Ovary (tissue), 3 donors: ENCODE measurements around the gene RBM33.

Source experiments
- POLR2A ChIP-seq: fragments of 450-650 bp; IDR thresholded peaks from one replicate; pipeline ENCODE4 v1.6.1; 2017; ENCODE audit warnings: antibody characterized with exemption, mild to moderate bottlenecking, moderate library complexity
- TF ChIP-seq, protein P1 (sequence below), 3 donors: fragments of 450-650 bp in 2 of 3; fragments of 200-600 bp in 1 of 3; IDR thresholded peaks; one replicate each; pipeline versions ENCODE4 v1.5.1 to v1.8.0; 2016 to 2022; ENCODE audit warnings: antibody characterized with exemption in 3 of 3, mild to moderate bottlenecking in 1 of 3
- donor health status: DM: no; HTN: no; CAD: no.

DNA sequence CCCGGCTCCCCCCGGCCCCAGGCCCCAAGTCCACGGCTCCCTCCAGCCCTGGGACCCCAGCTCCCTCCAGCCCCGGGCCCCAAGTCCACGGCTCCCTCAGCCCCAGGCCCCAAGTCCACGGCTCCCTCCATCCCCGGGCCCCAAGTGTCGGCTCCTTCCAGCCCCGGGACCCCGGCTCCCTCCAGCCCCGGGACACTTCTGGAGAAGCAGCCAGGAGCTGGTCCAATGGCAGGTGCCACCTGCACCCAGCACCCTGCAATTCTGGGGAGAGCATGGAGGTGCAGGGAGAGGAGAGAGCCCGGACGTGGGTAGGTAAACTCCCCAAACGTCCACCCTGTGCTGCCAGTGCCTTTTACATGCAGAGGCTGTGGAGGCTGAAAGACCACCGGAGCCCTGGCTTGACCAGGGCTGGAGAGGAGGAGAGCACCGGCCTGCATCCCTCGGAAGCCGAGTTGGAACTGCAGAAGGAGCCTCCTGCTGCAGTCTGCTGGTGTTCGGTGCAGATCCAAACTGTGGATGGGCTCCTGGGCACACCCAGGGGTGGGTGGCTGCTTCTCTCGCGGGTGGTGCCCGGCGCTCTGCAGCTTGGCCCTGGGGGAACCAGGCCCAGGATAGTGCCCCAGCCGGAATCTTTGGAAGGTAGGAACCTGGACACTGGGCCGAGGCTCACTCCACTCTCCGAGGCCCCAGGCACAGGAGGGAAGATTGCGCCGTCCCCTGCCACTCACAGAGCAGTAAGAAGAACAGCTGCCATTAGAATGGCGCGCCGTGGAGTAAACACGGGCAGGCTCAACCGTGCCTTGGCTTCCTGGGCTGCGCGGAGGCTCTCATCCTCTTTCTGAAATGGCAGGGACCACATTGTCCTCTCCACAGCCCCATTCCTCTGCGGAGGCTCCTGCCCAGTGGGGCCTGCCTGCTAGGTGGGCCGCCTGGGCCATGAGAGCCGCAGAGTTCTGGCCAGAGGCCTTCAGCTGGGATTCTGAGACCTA lies 153.1 kb downstream of the RBM33 start:
- TF ChIP-seq, protein P1, sequence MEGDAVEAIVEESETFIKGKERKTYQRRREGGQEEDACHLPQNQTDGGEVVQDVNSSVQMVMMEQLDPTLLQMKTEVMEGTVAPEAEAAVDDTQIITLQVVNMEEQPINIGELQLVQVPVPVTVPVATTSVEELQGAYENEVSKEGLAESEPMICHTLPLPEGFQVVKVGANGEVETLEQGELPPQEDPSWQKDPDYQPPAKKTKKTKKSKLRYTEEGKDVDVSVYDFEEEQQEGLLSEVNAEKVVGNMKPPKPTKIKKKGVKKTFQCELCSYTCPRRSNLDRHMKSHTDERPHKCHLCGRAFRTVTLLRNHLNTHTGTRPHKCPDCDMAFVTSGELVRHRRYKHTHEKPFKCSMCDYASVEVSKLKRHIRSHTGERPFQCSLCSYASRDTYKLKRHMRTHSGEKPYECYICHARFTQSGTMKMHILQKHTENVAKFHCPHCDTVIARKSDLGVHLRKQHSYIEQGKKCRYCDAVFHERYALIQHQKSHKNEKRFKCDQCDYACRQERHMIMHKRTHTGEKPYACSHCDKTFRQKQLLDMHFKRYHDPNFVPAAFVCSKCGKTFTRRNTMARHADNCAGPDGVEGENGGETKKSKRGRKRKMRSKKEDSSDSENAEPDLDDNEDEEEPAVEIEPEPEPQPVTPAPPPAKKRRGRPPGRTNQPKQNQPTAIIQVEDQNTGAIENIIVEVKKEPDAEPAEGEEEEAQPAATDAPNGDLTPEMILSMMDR (IDR thresholded peaks at IDR 0.05) = no peak
- TF ChIP-seq POLR2A = no peak
